HG03196 (cell line): ENCODE measurements around the gene PLCH1.
A peak's percentile ranks its signal among the peaks of the same experiment; 100 is the strongest.

Experiments
- ATAC-seq: cut with Tn5 transposase; IDR thresholded peaks from one replicate; pipeline ENCODE4 v1.9.1; 2021; ENCODE audit not compliant: unreplicated experiment

The PLCH1 gene

GRCh38 chr3:155746703-155747102 is 1.8 kb upstream of the PLCH1 start:
- ATAC-seq = no peak

DNA sequence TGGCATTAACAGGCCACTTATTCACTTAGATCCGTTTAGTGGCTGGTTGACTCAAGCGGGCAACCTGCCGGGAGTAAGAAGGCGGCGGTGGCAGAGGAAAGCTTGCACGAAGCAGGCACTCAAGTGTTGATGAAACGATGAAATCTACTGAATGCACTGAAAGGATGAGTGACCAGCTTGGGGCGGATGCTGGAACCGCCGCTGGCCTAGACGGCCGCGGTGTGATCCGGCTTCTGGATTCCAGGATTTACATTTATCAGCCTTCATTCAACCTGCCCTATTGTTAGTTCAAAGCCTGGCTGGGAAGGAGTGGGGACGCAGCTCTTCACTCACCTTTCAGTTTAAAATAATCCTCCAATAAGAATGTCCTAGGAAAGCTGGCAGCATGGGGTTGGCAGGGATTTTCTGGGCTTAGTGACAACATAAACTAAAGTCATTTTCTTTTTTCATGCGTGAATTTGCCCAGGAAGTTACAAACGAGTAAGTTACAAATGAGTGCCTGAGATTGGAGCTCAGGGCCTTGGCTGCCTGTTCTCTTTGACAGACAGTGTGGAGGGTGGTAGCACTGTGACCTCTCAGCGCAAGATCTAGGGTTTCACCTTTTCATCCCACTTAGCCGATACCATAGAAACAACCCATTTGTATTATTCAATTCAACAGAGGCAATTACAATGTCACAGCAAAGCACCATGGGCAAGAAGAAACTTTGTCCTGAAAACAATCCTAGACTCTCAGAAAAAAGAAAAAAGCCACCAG is 1.1 kb upstream of the PLCH1 start:
- ATAC-seq = no peak

GRCh38 chr3:155744010-155744625 is 753 bp downstream of the PLCH1 start:
- peak; percentile 32 for ATAC-seq

- ATAC-seq = no peak
Observed at GRCh38 chr3:155743606-155744005, 1.3 kb downstream of the PLCH1 start.

- no peak for ATAC-seq
Observed at GRCh38 chr3:155742349-155742965, 2.4 kb downstream of the PLCH1 start.

GRCh38 chr3:155741603-155742002 is 3.3 kb downstream of the PLCH1 start:
- no peak for ATAC-seq

- no peak for ATAC-seq
Observed at GRCh38 chr3:155741101-155741500, 3.8 kb downstream of the PLCH1 start.

DNA sequence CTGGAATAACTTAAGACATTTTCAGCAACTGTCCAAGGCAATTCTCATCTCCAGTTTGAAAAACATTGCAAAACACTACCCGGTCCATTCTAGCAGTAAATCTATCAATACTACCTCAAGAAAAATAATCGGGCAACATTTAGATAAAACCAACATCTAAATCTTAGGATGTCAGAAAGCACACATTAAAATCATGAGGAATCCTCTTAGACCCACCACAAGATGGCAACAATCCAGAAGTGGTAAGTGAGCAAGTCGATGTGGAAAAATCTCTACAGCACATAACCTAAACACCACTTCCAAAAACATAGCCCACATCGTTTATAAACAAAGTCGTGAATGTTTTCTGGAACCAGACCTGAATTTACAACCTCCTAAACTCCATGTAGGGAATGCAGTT is 5.7 kb downstream of the PLCH1 start:
- ATAC-seq = no peak

DNA sequence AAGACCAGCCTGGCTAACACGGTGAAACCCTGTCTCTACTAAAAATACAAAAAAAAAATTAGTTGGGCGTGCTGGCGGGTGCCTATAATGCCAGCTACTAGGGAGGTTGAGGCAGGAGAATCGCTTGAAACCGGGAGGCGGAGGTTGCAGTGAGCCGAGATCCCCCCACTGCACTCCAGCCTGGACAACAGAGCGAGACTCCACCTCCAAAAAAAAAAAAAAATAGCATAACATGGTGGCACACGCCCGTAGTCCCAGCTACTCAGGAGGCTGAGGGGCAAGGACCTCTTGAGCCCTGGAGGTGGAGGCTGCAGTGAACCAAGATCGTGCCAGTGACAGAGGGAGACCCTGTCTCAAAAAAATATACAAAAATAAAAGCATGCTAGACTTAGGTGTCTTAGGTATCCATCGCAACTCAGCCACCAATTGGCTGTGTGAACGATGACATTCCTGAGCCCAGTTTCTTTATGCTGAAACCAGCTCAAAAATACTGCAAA is 6.2 kb downstream of the PLCH1 start:
- ATAC-seq = no peak

- peak; percentile 96 for ATAC-seq
Observed at GRCh38 chr3:155737844-155738460, 6.9 kb downstream of the PLCH1 start.

- no peak for ATAC-seq
Observed at GRCh38 chr3:155736381-155736780, 8.5 kb downstream of the PLCH1 start.

DNA sequence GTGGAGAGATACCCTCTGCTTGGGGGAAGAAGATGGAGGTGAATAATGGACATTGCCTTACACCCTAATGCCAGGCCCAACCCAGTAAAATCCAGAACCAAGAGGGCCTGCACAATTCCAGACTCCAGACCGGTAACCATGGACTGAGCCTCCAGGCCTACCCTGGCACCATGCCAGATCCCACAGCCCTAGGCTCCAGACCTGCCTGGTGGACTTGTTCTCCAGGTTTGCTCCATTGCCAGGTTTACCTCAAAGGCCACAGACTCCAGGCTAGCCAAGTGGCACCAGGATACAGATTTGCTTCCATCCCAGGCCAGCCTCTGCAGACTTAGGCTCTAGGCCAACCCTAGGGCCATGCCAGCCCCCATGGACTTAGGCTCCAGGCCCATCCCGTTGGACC is 14.0 kb downstream of the PLCH1 start:
- no peak for ATAC-seq

GRCh38 chr3:155727836-155728235 is 17.0 kb downstream of the PLCH1 start:
- no peak for ATAC-seq

DNA sequence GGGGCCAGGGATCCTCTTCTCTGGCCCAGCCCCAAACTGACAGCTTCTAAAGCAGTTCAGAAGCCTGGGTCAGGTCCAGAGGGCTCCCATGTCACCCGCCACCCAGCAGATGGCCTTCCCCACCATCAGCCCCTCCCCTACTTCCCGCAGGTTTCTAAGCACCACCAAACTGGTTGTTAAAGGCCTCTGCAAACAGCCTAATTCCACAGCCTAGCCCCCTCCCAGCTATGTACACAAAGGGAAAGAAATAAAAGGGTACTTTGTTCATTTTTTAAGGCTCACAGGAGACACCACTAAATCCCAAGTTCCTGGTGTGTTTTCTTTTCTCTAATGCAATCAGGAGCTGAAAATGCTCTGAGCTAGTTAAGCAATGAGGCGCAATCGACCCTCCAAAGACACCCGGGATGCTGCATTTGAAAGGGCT is 30.6 kb downstream of the PLCH1 start:
- ATAC-seq = no peak

GRCh38 chr3:155712008-155712407 is 32.9 kb downstream of the PLCH1 start:
- peak; percentile 95 for ATAC-seq

DNA sequence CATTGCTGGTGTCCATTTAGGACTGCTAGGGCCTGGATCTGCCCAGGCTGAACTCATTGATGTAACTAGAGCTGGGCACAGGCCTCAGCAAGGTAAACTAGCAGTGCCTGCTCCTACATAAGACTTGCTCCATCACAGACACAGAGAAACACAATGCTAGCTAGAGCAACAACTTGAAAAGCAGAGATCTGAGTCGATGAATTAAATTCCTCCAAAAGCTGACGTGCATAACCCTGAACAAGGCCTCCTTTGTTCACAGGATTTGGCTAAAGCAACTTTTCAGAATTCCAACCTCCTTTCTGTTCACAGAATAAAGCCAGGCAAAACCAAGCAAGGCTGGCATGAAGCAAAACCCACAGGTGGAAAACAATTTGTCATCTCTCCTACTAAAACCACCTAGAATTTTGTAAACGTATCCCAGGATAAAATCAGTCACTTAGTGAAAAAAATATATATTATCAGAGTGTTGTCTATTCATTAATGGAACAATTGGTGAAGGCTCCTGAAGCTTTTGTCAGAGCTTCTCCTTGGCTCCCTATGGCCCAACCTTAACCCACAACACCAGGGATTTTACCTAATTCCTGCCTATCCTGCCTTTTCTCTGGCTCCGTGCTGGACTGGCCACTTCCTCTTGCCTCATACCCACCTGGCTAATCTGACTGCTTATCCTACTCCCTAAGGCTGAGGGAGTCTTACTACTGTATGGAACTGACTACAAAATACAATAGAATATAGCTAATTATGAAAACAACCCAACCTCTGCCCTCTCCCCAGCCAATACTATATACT is 39.9 kb downstream of the PLCH1 start:
- no peak for ATAC-seq

DNA sequence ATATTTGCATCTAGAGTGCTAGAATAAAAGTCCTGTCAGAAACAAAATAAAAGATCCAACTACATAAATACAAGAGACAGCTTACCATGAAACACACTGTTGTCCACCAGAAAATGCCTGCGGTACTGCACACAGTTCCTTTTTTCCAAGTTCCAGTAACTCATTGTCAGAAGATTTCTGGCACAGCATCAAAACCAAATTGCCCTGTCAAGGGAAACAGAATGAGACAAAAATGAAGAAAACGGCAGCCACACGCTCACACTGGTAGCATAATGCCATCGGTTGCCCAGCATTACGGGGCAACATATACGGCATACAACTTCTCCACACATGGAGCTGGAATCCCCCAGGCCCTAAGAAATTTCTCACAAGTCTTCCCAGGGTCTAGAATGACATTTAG is 40.8 kb downstream of the PLCH1 start:
- ATAC-seq = no peak

- ATAC-seq = no peak
Observed at GRCh38 chr3:155702745-155703591, 41.9 kb downstream of the PLCH1 start.

DNA sequence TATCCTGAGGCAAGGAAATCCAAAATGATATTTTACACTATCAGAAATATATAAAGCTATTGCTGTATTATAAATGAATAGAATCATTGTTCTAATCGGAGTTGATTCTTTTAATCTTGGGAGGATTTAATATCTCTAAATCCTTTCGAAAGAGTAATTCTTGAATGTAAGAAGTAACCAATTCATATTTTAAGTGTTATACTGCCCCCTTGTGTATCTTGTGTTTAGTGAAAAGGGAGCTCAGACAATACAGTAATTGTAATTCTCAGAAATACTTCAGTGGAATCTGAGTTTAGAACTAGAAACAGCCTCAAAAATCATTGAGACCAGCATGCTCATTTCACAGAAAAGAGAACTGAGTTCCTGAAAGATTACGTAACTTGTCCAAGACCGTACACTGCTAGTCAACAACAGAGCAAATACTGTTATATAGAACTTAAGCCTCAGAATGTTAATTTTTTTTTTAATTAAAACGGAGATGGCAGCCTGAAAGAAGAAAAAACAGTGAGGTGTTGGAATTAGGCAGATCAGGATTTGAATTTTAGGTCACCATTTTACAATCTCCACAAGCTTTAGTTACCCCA is 42.9 kb downstream of the PLCH1 start:
- ATAC-seq = no peak

DNA sequence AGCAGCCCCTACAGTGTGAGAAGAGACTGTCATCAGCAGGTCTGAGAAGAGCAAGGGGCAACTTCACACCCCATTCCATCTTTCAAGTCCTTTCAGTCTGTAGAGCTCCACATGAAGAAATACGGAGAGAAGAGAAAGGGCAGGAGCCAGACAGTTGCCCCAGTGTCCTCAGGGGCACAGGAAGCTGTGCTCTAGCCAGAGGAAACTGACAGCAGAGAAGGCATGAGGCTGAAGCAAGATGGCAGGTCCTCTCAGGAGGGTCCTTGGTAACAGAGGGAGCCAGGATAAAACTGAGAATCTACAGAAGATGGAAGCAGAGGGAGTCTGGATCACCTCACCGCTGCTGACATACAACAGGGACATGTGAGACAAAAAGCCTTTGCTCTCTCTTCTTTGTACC is 47.3 kb downstream of the PLCH1 start:
- no peak for ATAC-seq
